ENCODE measurements around the gene NOC2L. TPM values are rescaled to one million over a fixed set of nuclear protein-coding genes. Genes with fewer than 3 reads are reported as not detected.

The NOC2L gene
- total RNA-seq, 3 donors from 2014 or later (not counting 1 experiment from before 2014, with no cell fraction given), result 61.4 to 66.0 (median 61.8) TPM

DNA sequence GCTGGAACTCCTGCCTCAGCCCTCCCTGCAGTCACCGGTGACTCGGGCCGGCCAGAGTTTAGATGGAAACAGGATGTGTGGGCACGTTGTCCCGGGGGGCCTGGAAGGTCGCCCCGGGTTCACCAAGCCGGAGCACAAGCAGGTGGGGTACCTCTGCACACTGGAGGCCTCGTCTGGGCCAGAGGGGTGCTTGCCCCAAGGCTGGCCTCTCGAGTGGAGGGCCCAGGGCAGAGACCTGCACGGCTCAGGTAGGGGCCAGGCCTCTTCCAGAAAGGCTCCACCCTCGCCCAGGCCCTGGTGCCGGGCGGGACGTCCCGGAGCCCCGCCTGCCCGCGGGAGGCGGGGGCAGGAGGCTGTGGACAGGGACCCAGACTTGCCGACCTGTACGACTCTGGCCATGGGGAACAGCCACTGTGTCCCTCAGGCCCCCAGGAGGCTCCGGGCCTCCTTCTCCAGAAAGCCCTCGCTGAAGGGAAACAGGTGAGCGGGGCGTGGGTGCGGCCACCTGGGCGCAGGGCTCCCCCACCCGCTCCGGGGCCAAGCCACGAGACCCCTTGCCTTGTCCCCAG, 7.2 kb upstream of the NOC2L start, which contains the start of gene PLEKHN1:
Gene PLEKHN1 (plus strand): TSS at position 348 of the 569 bp plus-strand sequence. CDS start 50 bp downstream, at position 398.
- no peak for TF ChIP-seq CTCF (IDR thresholded peaks at IDR 0.05)
- Mint-ChIP-seq H3K9me3 (no peaks in the 10 kb centered on the region), H3K4me1 (no peaks in the 10 kb centered on the region), H3K27ac (peak within 1 kb of the TSS in 1 of 2 donors; percentile 76), H3K27me3 (ENCODE audit: low read depth in 2 of 2) (peaks cover 0 to 10% of the 10 kb centered on the region in 2 donors), H3K4me3 (peak within 1 kb of the TSS; percentile 84), H3K36me3 (no peaks in the 10 kb centered on the region)
- ATAC-seq (peak in 2 of 3 donors; percentile 41 to 47), DNase-seq (peak in 1 of 2 donors; percentile 34)
- Histone ChIP-seq H3K4me3 (ENCODE audit: low read length) (peak within 1 kb of the TSS; percentile 65), H3K27ac (ENCODE audit: low read length) (peak within 1 kb of the TSS; percentile 55), H3K36me3 (ENCODE audit: control insufficient read depth, insufficient read depth, low read length) (no peaks in the 10 kb centered on the region), H3K27me3 (ENCODE audit: control insufficient read depth, insufficient read depth, low read length) (peaks cover 5% of the 10 kb centered on the region), H3K4me1 (ENCODE audit: control insufficient read depth, insufficient read depth, low read length) (peaks cover 29% of the 10 kb centered on the region), H3K9me3 (ENCODE audit: control insufficient read depth, insufficient read depth, low read length) (no peaks in the 10 kb centered on the region)
- intact Hi-C loops (cut with micrococcal nuclease), result no loop called here
- 2% methylated on average over 31 of the region's 31 CpGs for WGBS (ENCODE audit: insufficient coverage)

- no peaks in the 10 kb centered on the region for H3K9me3 ChIP-seq (ENCODE audit: control insufficient read depth, insufficient read depth, low read length)
- H3K4me1 Mint-ChIP-seq, result no peaks in the 10 kb centered on the region
- H3K36me3 ChIP-seq (ENCODE audit: control insufficient read depth, insufficient read depth, low read length), result no peaks in the 10 kb centered on the region
- no peak for TF ChIP-seq CTCF (IDR thresholded peaks at IDR 0.05)
- WGBS (ENCODE audit: insufficient coverage), result 59% methylated on average over 26 of the region's 26 CpGs
- H3K27ac Mint-ChIP-seq, result no peak overlapping the region
- no peaks in the 10 kb centered on the region for H3K36me3 Mint-ChIP-seq
- ATAC-seq, result no peak
- H3K27ac ChIP-seq (ENCODE audit: low read length), result no peak overlapping the region
- no peaks in the 10 kb centered on the region for H3K9me3 Mint-ChIP-seq
- no peak for DNase-seq
- peaks cover 0 to 10% of the 10 kb centered on the region in 2 donors for H3K27me3 Mint-ChIP-seq (ENCODE audit: low read depth in 2 of 2)
- peaks cover 4% of the 10 kb centered on the region for H3K27me3 ChIP-seq (ENCODE audit: control insufficient read depth, insufficient read depth, low read length)
- no peak overlapping the region for H3K4me3 ChIP-seq (ENCODE audit: low read length)
- peak overlapping the region; percentile 63 for H3K4me3 Mint-ChIP-seq
- H3K4me1 ChIP-seq (ENCODE audit: control insufficient read depth, insufficient read depth, low read length), result peaks cover 30% of the 10 kb centered on the region
- intact Hi-C loops (cut with micrococcal nuclease), result no loop called here
Observed at GRCh38 chr1:965526-966134, 6.6 kb upstream of the NOC2L start.

DNA sequence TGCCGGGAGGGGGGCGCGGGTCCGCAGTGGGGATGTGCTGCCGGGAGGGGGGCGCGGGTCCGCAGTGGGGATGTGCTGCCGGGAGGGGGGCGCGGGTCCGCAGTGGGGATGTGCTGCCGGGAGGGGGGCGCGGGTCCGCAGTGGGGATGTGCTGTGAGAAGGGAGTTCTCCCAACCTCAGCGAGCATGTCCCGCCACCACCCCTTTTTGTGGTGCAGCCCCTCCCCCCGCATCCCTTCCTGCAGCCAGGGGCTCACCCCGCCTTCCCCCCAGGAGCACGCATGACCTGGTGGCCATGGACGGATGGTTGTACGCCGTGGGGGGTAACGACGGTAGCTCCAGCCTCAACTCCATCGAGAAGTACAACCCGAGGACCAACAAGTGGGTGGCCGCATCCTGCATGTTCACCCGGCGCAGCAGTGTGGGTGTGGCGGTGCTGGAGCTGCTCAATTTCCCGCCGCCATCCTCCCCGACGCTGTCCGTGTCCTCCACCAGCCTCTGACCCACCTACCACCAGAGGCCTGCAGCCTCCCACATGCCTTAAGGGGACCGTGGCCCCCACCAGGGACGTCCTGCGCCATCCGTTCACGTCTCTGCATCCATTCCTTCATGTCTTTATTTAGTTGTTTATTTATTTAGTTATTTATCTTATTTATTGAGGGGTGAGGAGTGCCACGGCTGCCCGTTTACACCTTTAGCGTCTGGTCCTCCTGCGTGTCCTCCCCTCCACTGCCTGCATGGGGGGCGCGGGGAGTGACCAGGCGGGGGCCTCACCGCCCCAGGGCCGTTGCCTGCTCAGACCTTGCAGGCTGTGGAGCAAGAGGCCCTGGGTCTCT, 5.9 kb upstream of the NOC2L start:
- Mint-ChIP-seq H3K36me3 (no peaks in the 10 kb centered on the region), H3K4me3 (peak overlapping the region; percentile 9), H3K27ac (no peak overlapping the region), H3K9me3 (no peaks in the 10 kb centered on the region), H3K27me3 (ENCODE audit: low read depth in 2 of 2) (peaks cover 0 to 10% of the 10 kb centered on the region in 2 donors), H3K4me1 (no peaks in the 10 kb centered on the region)
- Histone ChIP-seq H3K36me3 (ENCODE audit: control insufficient read depth, insufficient read depth, low read length) (no peaks in the 10 kb centered on the region), H3K9me3 (ENCODE audit: control insufficient read depth, insufficient read depth, low read length) (no peaks in the 10 kb centered on the region), H3K4me1 (ENCODE audit: control insufficient read depth, insufficient read depth, low read length) (peaks cover 34% of the 10 kb centered on the region), H3K27me3 (ENCODE audit: control insufficient read depth, insufficient read depth, low read length) (no peaks in the 10 kb centered on the region), H3K27ac (ENCODE audit: low read length) (no peak overlapping the region), H3K4me3 (ENCODE audit: low read length) (no peak overlapping the region)
- no peak for TF ChIP-seq CTCF (IDR thresholded peaks at IDR 0.05)
- intact Hi-C loops (cut with micrococcal nuclease), result no loop called here
- WGBS (ENCODE audit: insufficient coverage), result 95% methylated on average over 39 of the region's 51 CpGs
- ATAC-seq, result no peak
- DNase-seq, result no peak
